Type B pancreatic cell (in vitro differentiated cells): Measurements from ENCODE around the gene REX1BD. TPM values are rescaled to one million over a fixed set of nuclear protein-coding genes. Genes with fewer than 3 reads are reported as not detected.

Source experiments
- DNase-seq: peaks from one replicate; pipeline ENCODE4 v3.0.0; 2021; ENCODE audit warnings: mixed read lengths; ENCODE audit not compliant: unreplicated experiment; ENCODE audit errors: extremely low spot score
- H3K27ac Mint-ChIP-seq: 2 replicates; pipeline ENCODE4 v1.8.0; 2021; ENCODE audit warnings: mild to moderate bottlenecking, mixed read lengths
- H3K27me3 Mint-ChIP-seq: 2 replicates; pipeline ENCODE4 v1.8.0; 2021; ENCODE audit warnings: mixed read lengths
- H3K36me3 Mint-ChIP-seq: 2 replicates; pipeline ENCODE4 v1.8.0; 2021; ENCODE audit warnings: mixed read lengths
- H3K4me1 Mint-ChIP-seq: one replicate; pipeline ENCODE4 v1.8.0; 2021; ENCODE audit warnings: mixed read lengths; ENCODE audit not compliant: unreplicated experiment
- H3K4me3 Mint-ChIP-seq: 2 replicates; pipeline ENCODE4 v1.8.0; 2021; ENCODE audit warnings: mild to moderate bottlenecking, mixed read lengths
- H3K9me3 Mint-ChIP-seq: 2 replicates; pipeline ENCODE4 v1.8.0; 2021; ENCODE audit warnings: mixed read lengths
- CTCF ChIP-seq: fragments of 200-600 bp; sonication (generic); conservative IDR thresholded peaks from 2 replicates; pipeline ENCODE4 v1.5.0; 2021; ENCODE audit warnings: antibody characterized with exemption, mild to moderate bottlenecking
- total RNA-seq: library from RNA; stranded (reverse); gene quantifications from 2 replicates; pipeline ENCODE4 v1.2.1, GENCODE V29; 2021; ENCODE audit warnings: low replicate concordance

Gene REX1BD
- total RNA-seq, 1 donor from 2014 or later: 63.5 TPM

GRCh38 chr19:18586306-18586705, 2.3 kb upstream of the REX1BD start:
- no peak for DNase-seq
- H3K27ac Mint-ChIP-seq: no peak overlapping the region
- H3K4me3 Mint-ChIP-seq: peak overlapping the region; percentile 54
- peaks cover 14% of the 10 kb centered on the region for H3K4me1 Mint-ChIP-seq
- H3K9me3 Mint-ChIP-seq: no peaks in the 10 kb centered on the region
- H3K27me3 Mint-ChIP-seq: peaks cover 20% of the 10 kb centered on the region
- no peaks in the 10 kb centered on the region for H3K36me3 Mint-ChIP-seq
- no peak for TF ChIP-seq CTCF

- Mint-ChIP-seq H3K4me3 (peak overlapping the region; percentile 51), H3K36me3 (no peaks in the 10 kb centered on the region), H3K27me3 (peaks cover 19% of the 10 kb centered on the region), H3K27ac (no peak overlapping the region), H3K4me1 (peaks cover 14% of the 10 kb centered on the region), H3K9me3 (no peaks in the 10 kb centered on the region)
- DNase-seq: no peak
- TF ChIP-seq CTCF: no peak
Measured at GRCh38 chr19:18587561-18587960, 1.0 kb upstream of the REX1BD start.

- peaks cover 19% of the 10 kb centered on the region for H3K27me3 Mint-ChIP-seq
- H3K4me3 Mint-ChIP-seq: peak overlapping the region; percentile 91
- peak overlapping the region; percentile 76 for H3K27ac Mint-ChIP-seq
- no peaks in the 10 kb centered on the region for H3K36me3 Mint-ChIP-seq
- peaks cover 14% of the 10 kb centered on the region for H3K4me1 Mint-ChIP-seq
- DNase-seq: no peak
- no peak for TF ChIP-seq CTCF
- H3K9me3 Mint-ChIP-seq: no peaks in the 10 kb centered on the region
Measured at GRCh38 chr19:18587962-18588610, 512 bp upstream of the REX1BD start.

GRCh38 chr19:18589380-18590272, 1.0 kb downstream of the REX1BD start:
- H3K27ac Mint-ChIP-seq: peak overlapping the region; percentile 93
- DNase-seq: no peak
- no peaks in the 10 kb centered on the region for H3K9me3 Mint-ChIP-seq
- H3K4me3 Mint-ChIP-seq: peak overlapping the region; percentile 93
- H3K36me3 Mint-ChIP-seq: no peaks in the 10 kb centered on the region
- no peak for TF ChIP-seq CTCF
- H3K4me1 Mint-ChIP-seq: peaks cover 14% of the 10 kb centered on the region
- H3K27me3 Mint-ChIP-seq: peaks cover 17% of the 10 kb centered on the region

- Mint-ChIP-seq H3K9me3 (no peaks in the 10 kb centered on the region), H3K4me3 (peak overlapping the region; percentile 93), H3K36me3 (no peaks in the 10 kb centered on the region), H3K27me3 (peaks cover 16% of the 10 kb centered on the region), H3K27ac (peak overlapping the region; percentile 93), H3K4me1 (peaks cover 17% of the 10 kb centered on the region)
- TF ChIP-seq CTCF: peak; percentile 74
- DNase-seq: peak; percentile 85
Measured at GRCh38 chr19:18590273-18591272, 2.0 kb downstream of the REX1BD start.
